IMR-90 (cell line): ENCODE results near the gene PCCA. TPM values are rescaled to one million over a fixed set of nuclear protein-coding genes. Genes with fewer than 3 reads are reported as not detected.

Source experiments
- ATAC-seq: fragments of 200-7000 bp; cut with Tn5 transposase; 2 replicates; pipeline ENCODE4 v1.9.1; 2020; ENCODE audit warnings: low read depth, mild to moderate bottlenecking, moderate library complexity
- BruUV-seq: library from RNA; stranded (reverse); fragments of 400-500 nt; replicated peaks from 2 replicates; lab custom pipeline; 2021; lab: Mats Ljungman, UMichigan
- CTCF ChIA-PET: fragments of 300-600 bp; formaldehyde crosslinking; extraction: SDS; loops from one replicate; lab custom pipeline; 2021; ENCODE audit warnings: antibody characterized with exemption; lab: Yijun Ruan, JAX
- POLR2A ChIA-PET: fragments of 300-600 bp; sonication (Branson Sonifier 250); formaldehyde crosslinking; loops from one replicate; lab custom pipeline; 2022; ENCODE audit warnings: antibody characterized with exemption; ENCODE audit not compliant: unreplicated experiment; lab: Charles Lee
- DNase-seq: peaks from one replicate; pipeline ENCODE4 v3.0.0; 2013
- H2AFZ ChIP-seq: replicated peaks from 2 replicates; pipeline ENCODE3; 2013; ENCODE audit warnings: low read length, mild to moderate bottlenecking; ENCODE audit not compliant: poor library complexity
- H2AK5ac ChIP-seq: 2 replicates; pipeline ENCODE4 v1.6.1; 2013; ENCODE audit warnings: low read depth, low read length, inconsistent platforms
- H2AK9ac ChIP-seq: replicated peaks from 2 replicates; pipeline ENCODE3; 2013; ENCODE audit warnings: mild to moderate bottlenecking, low read depth, low read length, moderate library complexity; ENCODE audit not compliant: poor library complexity
- H2BK120ac ChIP-seq: 2 replicates; pipeline ENCODE4 v1.6.1; 2013; ENCODE audit warnings: low read depth, low read length, inconsistent platforms
- H2BK15ac ChIP-seq: 3 replicates; pipeline ENCODE4 v1.6.1; 2013; ENCODE audit warnings: low read depth, low read length, inconsistent platforms
- H2BK20ac ChIP-seq: 2 replicates; pipeline ENCODE4 v1.6.1; 2013; ENCODE audit warnings: low read depth, mild to moderate bottlenecking, inconsistent platforms, low read length, moderate library complexity
- H2BK5ac ChIP-seq: 2 replicates; pipeline ENCODE4 v1.6.1; 2013; ENCODE audit warnings: mild to moderate bottlenecking, low read depth, low read length, inconsistent platforms; ENCODE audit not compliant: poor library complexity, severe bottlenecking
- H3K14ac ChIP-seq: replicated peaks from 2 replicates; pipeline ENCODE4 v1.6.1; 2013; ENCODE audit warnings: low read depth, low read length, inconsistent platforms
- H3K18ac ChIP-seq: 2 replicates; pipeline ENCODE4 v1.6.1; 2013; ENCODE audit warnings: low read depth, low read length, control low read depth
- H3K23ac ChIP-seq: 2 replicates; pipeline ENCODE4 v1.6.1; 2013; ENCODE audit warnings: low read depth, low read length, inconsistent platforms
- H3K27ac ChIP-seq: 2 replicates; pipeline ENCODE4 v1.5.1; 2013; ENCODE audit warnings: mild to moderate bottlenecking, control low read depth, low read length; ENCODE audit not compliant: insufficient read depth
- H3K27me3 ChIP-seq: 2 replicates; pipeline ENCODE4 v1.6.1; 2013; ENCODE audit warnings: low read length; ENCODE audit not compliant: control insufficient read depth, insufficient read depth
- H3K36me3 ChIP-seq: 2 replicates; pipeline ENCODE4 v1.6.1; 2013; ENCODE audit warnings: low read length, mixed read lengths; ENCODE audit not compliant: control insufficient read depth, insufficient read depth
- H3K4ac ChIP-seq: 2 replicates; pipeline ENCODE4 v1.6.1; 2013; ENCODE audit warnings: low read depth, low read length, inconsistent platforms
- H3K4me1 ChIP-seq: 2 replicates; pipeline ENCODE4 v1.6.1; 2013; ENCODE audit warnings: low read length, mixed read lengths; ENCODE audit not compliant: control insufficient read depth, insufficient read depth
- H3K4me2 ChIP-seq: 2 replicates; pipeline ENCODE4 v1.6.1; 2013; ENCODE audit warnings: low read depth, mild to moderate bottlenecking, control low read depth, low read length, moderate library complexity
- H3K4me3 ChIP-seq: 2 replicates; pipeline ENCODE4 v1.5.1; 2013; ENCODE audit warnings: low read depth, mild to moderate bottlenecking, control low read depth, low read length, moderate library complexity; ENCODE audit not compliant: insufficient read depth
- H3K56ac ChIP-seq: 2 replicates; pipeline ENCODE4 v1.6.1; 2013; ENCODE audit warnings: low read length, inconsistent platforms; ENCODE audit not compliant: insufficient read depth; ENCODE audit errors: extremely low read depth
- H3K79me1 ChIP-seq, 2 experiments: 2 replicates each; pipeline ENCODE4 v1.6.1; 2013; ENCODE audit warnings: low read length in 2 of 2, inconsistent platforms in 1 of 2, low read depth in 1 of 2
- H3K9ac ChIP-seq: 2 replicates; pipeline ENCODE4 v1.6.1; 2013; ENCODE audit warnings: low read depth, low read length, control low read depth
- H3K9me1 ChIP-seq: 2 replicates; pipeline ENCODE4 v1.6.1; 2013; ENCODE audit warnings: low read length, inconsistent platforms; ENCODE audit not compliant: insufficient read depth
- H3K9me3 ChIP-seq: 2 replicates; pipeline ENCODE4 v1.6.1; 2013; ENCODE audit warnings: low read length; ENCODE audit not compliant: control insufficient read depth, insufficient read depth
- H4K20me1 ChIP-seq: 2 replicates; pipeline ENCODE4 v1.6.1; 2013; ENCODE audit warnings: low read length, inconsistent platforms; ENCODE audit not compliant: insufficient read depth
- H4K5ac ChIP-seq: 2 replicates; pipeline ENCODE4 v1.6.1; 2013; ENCODE audit warnings: mild to moderate bottlenecking, low read depth, low read length, control low read depth
- H4K8ac ChIP-seq, 2 experiments: 2 replicates each; pipeline ENCODE4 v1.6.1; 2013; ENCODE audit warnings: low read depth in 2 of 2, low read length in 2 of 2, control low read depth in 1 of 2, inconsistent platforms in 1 of 2
- H4K91ac ChIP-seq: 2 replicates; pipeline ENCODE4 v1.6.1; 2013; ENCODE audit warnings: low read depth, low read length, inconsistent platforms; ENCODE audit not compliant: insufficient read depth
- CTCF ChIP-seq: conservative IDR thresholded peaks from 2 replicates; pipeline ENCODE4 v1.5.1; 2012; ENCODE audit warnings: mild to moderate bottlenecking, low read depth, low read length, improper control_type of control experiment
- FOS ChIP-seq: fragments of 150-350 bp; IDR thresholded peaks from 2 replicates; pipeline ENCODE4 v1.6.1; 2016; ENCODE audit warnings: low read depth, low read length
- MAFK ChIP-seq: IDR thresholded peaks from 2 replicates; pipeline ENCODE4 v1.6.1; 2012; ENCODE audit warnings: low read depth, low read length, improper control_type of control experiment
- NFE2L2 ChIP-seq: fragments of 150-350 bp; IDR thresholded peaks from 2 replicates; pipeline ENCODE4 v1.6.1; 2016; ENCODE audit warnings: low read depth, mild to moderate bottlenecking, low read length
- POLR2A ChIP-seq: IDR thresholded peaks from 2 replicates; pipeline ENCODE4 v1.6.1; 2012; ENCODE audit warnings: mild to moderate bottlenecking, low read depth, low read length
- RAD21 ChIP-seq: IDR thresholded peaks from 2 replicates; pipeline ENCODE4 v1.6.1; 2012; ENCODE audit warnings: low read length, improper control_type of control experiment
- RFX5 ChIP-seq: IDR thresholded peaks from 2 replicates; pipeline ENCODE4 v1.8.0; 2012; ENCODE audit warnings: low read depth, mild to moderate bottlenecking, low read length, moderate library complexity
- WGBS, 2 experiments: methylation state at CpG; one replicate each; pipeline versions ENCODE4 v1.1.5 to v1.1.7; 2013; ENCODE audit warnings: missing lambda C conversion rate in 2 of 2; ENCODE audit not compliant: insufficient read length in 1 of 2; ENCODE audit errors: extremely low coverage in 2 of 2; 5-methylcytosine and 5-hydroxymethylcytosine counted together
- dilution Hi-C: fragments of 300-500 bp; cut with HindIII; formaldehyde crosslinking; loops from one replicate; pipeline ENCODE4 v1.14.3; 2018; ENCODE audit warnings: low sequenced_read_pairs; ENCODE audit not compliant: unreplicated experiment
- in situ Hi-C: fragments of 300-500 bp; cut with MboI; formaldehyde crosslinking; loops from 3 replicates; pipeline ENCODE4 v1.14.3; 2019; ENCODE audit warnings: low sequenced_read_pairs, inconsistent platforms, mixed read lengths
- intact Hi-C: fragments of 100-400 bp; cut with micrococcal nuclease; formaldehyde crosslinking; loops from 2 replicates; pipeline ENCODE4 v1.10.0; 2022
- polyA plus RNA-seq, 3 experiments: library from polyadenylated mRNA; depleted of rRNA; stranded (reverse); fragments of >200 nt; gene quantifications; 2 replicates each; pipeline ENCODE4 v1.2.3, GENCODE V29; 2012; ENCODE audit warnings: low replicate concordance in 1 of 3
- total RNA-seq: library from RNA; depleted of rRNA; stranded (reverse); fragments of >200 nt; gene quantifications from 2 replicates; pipeline ENCODE4 v1.2.3, GENCODE V29; 2012

PCCA gene
- total and polyA plus RNA-seq, 2 of the 4 experiments (the other 2 are of a cell fraction) = 7.6 to 24.0 TPM

- H3K9ac ChIP-seq = no peak overlapping the region
- no peak overlapping the region for H3K18ac ChIP-seq
- H3K79me1 ChIP-seq = peaks cover 27 to 68% of the 10 kb centered on the region in 2 experiments
- dilution Hi-C loops = no loop called here
- peaks cover 23% of the 10 kb centered on the region; the same call in 1 of the 2 replicates for H4K20me1 ChIP-seq
- no peaks in the 10 kb centered on the region for H3K9me3 ChIP-seq
- H2AK5ac ChIP-seq = no peak overlapping the region
- no peak overlapping the region for H2BK15ac ChIP-seq
- no peak overlapping the region for H3K4ac ChIP-seq
- H4K8ac ChIP-seq = no peak overlapping the region
- no peak overlapping the region for H4K5ac ChIP-seq
- BruUV-seq = no TSS peak
- DNase-seq (no peak), ATAC-seq (no peak)
- no peak overlapping the region for H3K27ac ChIP-seq
- CTCF ChIA-PET = no interaction called here
- H3K27me3 ChIP-seq = no peaks in the 10 kb centered on the region
- no peak overlapping the region for H3K23ac ChIP-seq
- no peaks in the 10 kb centered on the region for H3K9me1 ChIP-seq
- H2AFZ ChIP-seq = no peak overlapping the region
- no peak overlapping the region for H4K91ac ChIP-seq
- no peak overlapping the region for H2BK120ac ChIP-seq
- H2BK5ac ChIP-seq = no peak overlapping the region
- no peak for TF ChIP-seq CTCF
- TF ChIP-seq RFX5 = no peak
- no peak for TF ChIP-seq FOS
- TF ChIP-seq NFE2L2 = no peak
- peak; percentile 59 for TF ChIP-seq MAFK
- TF ChIP-seq RAD21 = no peak
- no peak for TF ChIP-seq POLR2A
- H3K14ac ChIP-seq = no peak overlapping the region
- no peak overlapping the region for H2AK9ac ChIP-seq
- POLR2A ChIA-PET = no interaction called here
- H3K36me3 ChIP-seq = 0 out of 2 replicates have a peak, but pooled peaks cover 2% of the 10 kb centered on the region
- peaks cover 7% of the 10 kb centered on the region for H3K4me1 ChIP-seq
- H3K4me3 ChIP-seq = no peak overlapping the region
- in situ Hi-C loops = no loop called here
- no peak overlapping the region for H2BK20ac ChIP-seq
- 94% methylated on average over 2 of the region's 7 CpGs; no CpG with 5 or more reads in 1 of the 2 experiments for WGBS, 2 experiments
- no peak overlapping the region for H3K4me2 ChIP-seq
- H3K56ac ChIP-seq = no peak overlapping the region
- intact Hi-C loops = no loop called here
These were observed 7.6 kb downstream of the PCCA start for GRCh38 chr13:100096526-100096925.
